GM12878 (cell line): ENCODE data around the gene GBA2. TPM values are rescaled to one million over a fixed set of nuclear protein-coding genes. Genes with fewer than 3 reads are reported as not detected.

Source experiments
- CEBPZ ChIP-seq: fragments of 150-350 bp; IDR thresholded peaks from 2 replicates; pipeline ENCODE4 v1.6.1; 2016; ENCODE audit warnings: low read depth, low read length
- CHD1 ChIP-seq: IDR thresholded peaks from 2 replicates; pipeline ENCODE4 v1.6.1; 2012; ENCODE audit warnings: low read depth, low read length, improper control_type of control experiment
- CTCF ChIP-seq, 3 experiments: IDR thresholded peaks in 2 of 3; conservative IDR thresholded peaks in 1 of 3; 2 replicates each; pipeline ENCODE4 v1.5.1; 2011; ENCODE audit warnings: low read depth in 3 of 3, low read length in 3 of 3, mild to moderate bottlenecking in 3 of 3, control low read depth in 2 of 3, moderate library complexity in 2 of 3, inconsistent platforms in 1 of 3, mixed read lengths in 1 of 3; ENCODE audit not compliant: control insufficient read depth in 2 of 3, insufficient read depth in 1 of 3; ENCODE audit errors: extremely low read depth in 1 of 3
- E2F8 ChIP-seq: fragments of 450-650 bp; IDR thresholded peaks from 2 replicates; pipeline ENCODE4 v1.6.1; 2018; ENCODE audit warnings: mild to moderate bottlenecking, low read depth, moderate library complexity; ENCODE audit not compliant: partially characterized antibody
- EED ChIP-seq: sonication (generic); IDR thresholded peaks from 2 replicates; pipeline ENCODE4 v1.6.1; 2016; ENCODE audit warnings: antibody characterized with exemption, low read depth
- ELK1 ChIP-seq: IDR thresholded peaks from 2 replicates; pipeline ENCODE4 v1.6.1; 2012; ENCODE audit warnings: low read depth, low read length, improper control_type of control experiment
- HDGF ChIP-seq: fragments of 450-650 bp; IDR thresholded peaks from 2 replicates; pipeline ENCODE4 v1.6.1; 2016; ENCODE audit warnings: antibody characterized with exemption
- IKZF1 ChIP-seq: fragments of 450-650 bp; conservative IDR thresholded peaks from 2 replicates; pipeline ENCODE4 v1.6.1; 2017; ENCODE audit warnings: antibody characterized with exemption, mild to moderate bottlenecking
- IKZF2 ChIP-seq, 2 experiments: fragments of 450-650 bp; IDR thresholded peaks; 2 replicates each; pipeline ENCODE4 v1.6.1; 2017; ENCODE audit warnings: mild to moderate bottlenecking in 2 of 2, moderate library complexity in 2 of 2
- MEF2A ChIP-seq: IDR thresholded peaks from 2 replicates; pipeline ENCODE4 v1.6.1; 2011; ENCODE audit warnings: low read depth, mild to moderate bottlenecking, low read length, moderate library complexity; ENCODE audit not compliant: insufficient read depth
- MTA3 ChIP-seq: IDR thresholded peaks from 2 replicates; pipeline ENCODE4 v1.6.1; 2012; ENCODE audit warnings: low read length, inconsistent platforms, borderline replicate concordance
- RCOR1 ChIP-seq: conservative IDR thresholded peaks from 2 replicates; pipeline ENCODE4 v1.6.1; 2012; ENCODE audit warnings: low read depth, low read length, improper control_type of control experiment
- SMARCA5 ChIP-seq: fragments of 450-650 bp; IDR thresholded peaks from 2 replicates; pipeline ENCODE4 v1.6.1; 2017; ENCODE audit warnings: mild to moderate bottlenecking
- polyA plus RNA-seq, 11 experiments: library from polyadenylated mRNA; depleted of rRNA in 4 of 11; unstranded in 6 of 11; stranded (reverse) in 5 of 11; fragments of >200 nt; fragmentation: Nextera tagmentation in 4 of 11; fragmentation: Illumina TruSeq in 1 of 11; extraction: Ambion mirVana in 4 of 11; extraction: Trizol in 1 of 11; gene quantifications; 1 replicate in 1 of 11; 2 replicates in 10 of 11; pipeline versions ENCODE4 v1.2.1 to v1.2.3, GENCODE V29; 2011 to 2016; ENCODE audit warnings: inconsistent platforms in 2 of 11, missing spikeins in 2 of 11, low read depth in 1 of 11
- total RNA-seq, 4 experiments: library from RNA; depleted of rRNA in 3 of 4; stranded (reverse); fragments of >200 nt in 3 of 4; fragmentation: Illumina TruSeq in 1 of 4; extraction: Trizol in 1 of 4; gene quantifications; 2 replicates each; pipeline versions ENCODE4 v1.2.1 to v1.2.3, GENCODE V29; 2013 to 2021
- TF ChIP-seq, protein P1 (sequence below): fragments of 450-650 bp; IDR thresholded peaks from 2 replicates; pipeline ENCODE4 v1.6.1; 2016; ENCODE audit warnings: mild to moderate bottlenecking
- TF ChIP-seq, protein P2 (sequence below): fragments of 450-650 bp; formaldehyde crosslinking; IDR thresholded peaks from 2 replicates; pipeline ENCODE4 v1.4.0; 2020; ENCODE audit warnings: mild to moderate bottlenecking, moderate library complexity

GBA2 gene
- total and polyA plus RNA-seq, 10 of the 15 experiments (the other 5 are each of a cell fraction or from before 2014, with no cell fraction given): 15.3 to 45.1 (median 29.1) TPM

GRCh38 chr9:35757226-35757891, 8.3 kb upstream of the GBA2 start (continued):
- peak; percentile 72 for TF ChIP-seq HDGF
- peak; percentile 64; the same call in 1 of the 2 replicates for TF ChIP-seq MTA3
- no peak for TF ChIP-seq CTCF (IDR thresholded peaks at IDR 0.05 in 2 of 3, conservative IDR thresholded peaks at IDR 0.05 in 1 of 3; ENCODE audit: control insufficient read depth in 2 of 3, extremely low read depth in 1 of 3, insufficient read depth in 1 of 3, low read depth in 3 of 3, low read length in 3 of 3)
- no peak for TF ChIP-seq CEBPZ
- no peak for TF ChIP-seq CHD1
- TF ChIP-seq EED: peak; percentile 93
- peak; percentile 31; the same call in 1 of the 2 replicates for TF ChIP-seq SMARCA5
- no peak for TF ChIP-seq MEF2A
- peak; percentile 92 for TF ChIP-seq IKZF1
- peak; percentile 84 to 85 for TF ChIP-seq IKZF2 (IDR thresholded peaks at IDR 0.05)
- TF ChIP-seq, protein P1, sequence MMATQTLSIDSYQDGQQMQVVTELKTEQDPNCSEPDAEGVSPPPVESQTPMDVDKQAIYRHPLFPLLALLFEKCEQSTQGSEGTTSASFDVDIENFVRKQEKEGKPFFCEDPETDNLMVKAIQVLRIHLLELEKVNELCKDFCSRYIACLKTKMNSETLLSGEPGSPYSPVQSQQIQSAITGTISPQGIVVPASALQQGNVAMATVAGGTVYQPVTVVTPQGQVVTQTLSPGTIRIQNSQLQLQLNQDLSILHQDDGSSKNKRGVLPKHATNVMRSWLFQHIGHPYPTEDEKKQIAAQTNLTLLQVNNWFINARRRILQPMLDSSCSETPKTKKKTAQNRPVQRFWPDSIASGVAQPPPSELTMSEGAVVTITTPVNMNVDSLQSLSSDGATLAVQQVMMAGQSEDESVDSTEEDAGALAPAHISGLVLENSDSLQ: peak; percentile 19; the same call in 1 of the 2 replicates
- TF ChIP-seq, protein P2, sequence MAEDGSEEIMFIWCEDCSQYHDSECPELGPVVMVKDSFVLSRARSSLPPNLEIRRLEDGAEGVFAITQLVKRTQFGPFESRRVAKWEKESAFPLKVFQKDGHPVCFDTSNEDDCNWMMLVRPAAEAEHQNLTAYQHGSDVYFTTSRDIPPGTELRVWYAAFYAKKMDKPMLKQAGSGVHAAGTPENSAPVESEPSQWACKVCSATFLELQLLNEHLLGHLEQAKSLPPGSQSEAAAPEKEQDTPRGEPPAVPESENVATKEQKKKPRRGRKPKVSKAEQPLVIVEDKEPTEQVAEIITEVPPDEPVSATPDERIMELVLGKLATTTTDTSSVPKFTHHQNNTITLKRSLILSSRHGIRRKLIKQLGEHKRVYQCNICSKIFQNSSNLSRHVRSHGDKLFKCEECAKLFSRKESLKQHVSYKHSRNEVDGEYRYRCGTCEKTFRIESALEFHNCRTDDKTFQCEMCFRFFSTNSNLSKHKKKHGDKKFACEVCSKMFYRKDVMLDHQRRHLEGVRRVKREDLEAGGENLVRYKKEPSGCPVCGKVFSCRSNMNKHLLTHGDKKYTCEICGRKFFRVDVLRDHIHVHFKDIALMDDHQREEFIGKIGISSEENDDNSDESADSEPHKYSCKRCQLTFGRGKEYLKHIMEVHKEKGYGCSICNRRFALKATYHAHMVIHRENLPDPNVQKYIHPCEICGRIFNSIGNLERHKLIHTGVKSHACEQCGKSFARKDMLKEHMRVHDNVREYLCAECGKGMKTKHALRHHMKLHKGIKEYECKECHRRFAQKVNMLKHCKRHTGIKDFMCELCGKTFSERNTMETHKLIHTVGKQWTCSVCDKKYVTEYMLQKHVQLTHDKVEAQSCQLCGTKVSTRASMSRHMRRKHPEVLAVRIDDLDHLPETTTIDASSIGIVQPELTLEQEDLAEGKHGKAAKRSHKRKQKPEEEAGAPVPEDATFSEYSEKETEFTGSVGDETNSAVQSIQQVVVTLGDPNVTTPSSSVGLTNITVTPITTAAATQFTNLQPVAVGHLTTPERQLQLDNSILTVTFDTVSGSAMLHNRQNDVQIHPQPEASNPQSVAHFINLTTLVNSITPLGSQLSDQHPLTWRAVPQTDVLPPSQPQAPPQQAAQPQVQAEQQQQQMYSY: no peak
- TF ChIP-seq ELK1: no peak
- TF ChIP-seq RCOR1: no peak
- peak; percentile 61 for TF ChIP-seq E2F8
